ENCODE measurements around the gene MAP2K5.

DNA sequence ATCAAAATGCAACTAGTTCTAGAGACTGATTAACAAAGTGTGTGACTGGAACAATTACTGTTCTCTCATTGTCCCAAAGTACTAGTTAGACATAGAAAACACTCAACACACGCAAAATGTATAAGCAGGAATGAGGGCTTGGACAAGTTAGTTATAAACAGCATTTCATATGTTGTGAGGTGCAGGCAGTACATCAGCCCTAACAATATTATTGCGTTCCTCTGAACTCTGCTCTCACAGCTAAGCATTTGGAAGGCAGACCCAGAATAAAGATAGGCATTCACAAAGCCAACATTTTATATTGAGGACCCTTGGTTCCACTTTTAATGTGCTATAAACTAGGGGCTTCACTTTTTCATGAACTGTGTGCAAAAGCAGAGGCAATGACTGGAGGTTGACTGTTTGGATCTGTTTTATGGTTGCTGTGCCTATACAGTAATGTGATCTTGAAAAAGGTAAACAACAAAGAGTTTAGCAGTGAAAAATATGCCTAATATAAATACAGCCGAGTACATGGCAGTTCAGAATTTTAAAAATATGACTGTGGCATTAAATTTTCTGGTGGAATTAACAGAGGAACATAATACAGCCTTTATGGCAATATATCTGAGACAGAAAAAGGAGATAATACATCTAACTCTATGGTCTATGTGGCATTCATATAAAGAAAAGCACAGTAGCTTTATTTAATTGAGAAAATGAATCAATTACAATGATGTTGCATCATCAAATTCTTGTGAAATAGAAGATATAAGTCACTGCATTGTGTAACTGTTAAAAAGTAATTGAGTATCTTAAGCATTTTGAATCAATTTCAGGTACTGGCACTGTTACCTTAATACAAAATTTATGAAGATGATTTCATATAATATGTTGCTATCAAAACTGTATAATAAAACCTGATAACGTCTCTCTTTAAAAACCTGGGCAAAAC, 202.8 kb downstream of the MAP2K5 start:
- TF ChIP-seq ZNF747 (tag by site-specific recombination; IDR thresholded peaks at IDR 0.05), result no peak
- no peak for TF ChIP-seq GLIS2 (tag by site-specific recombination; IDR thresholded peaks at IDR 0.05)
- no peak for TF ChIP-seq BCL11B (tag by site-specific recombination; IDR thresholded peaks at IDR 0.05; ENCODE audit: low read depth)
- TF ChIP-seq, protein P1, sequence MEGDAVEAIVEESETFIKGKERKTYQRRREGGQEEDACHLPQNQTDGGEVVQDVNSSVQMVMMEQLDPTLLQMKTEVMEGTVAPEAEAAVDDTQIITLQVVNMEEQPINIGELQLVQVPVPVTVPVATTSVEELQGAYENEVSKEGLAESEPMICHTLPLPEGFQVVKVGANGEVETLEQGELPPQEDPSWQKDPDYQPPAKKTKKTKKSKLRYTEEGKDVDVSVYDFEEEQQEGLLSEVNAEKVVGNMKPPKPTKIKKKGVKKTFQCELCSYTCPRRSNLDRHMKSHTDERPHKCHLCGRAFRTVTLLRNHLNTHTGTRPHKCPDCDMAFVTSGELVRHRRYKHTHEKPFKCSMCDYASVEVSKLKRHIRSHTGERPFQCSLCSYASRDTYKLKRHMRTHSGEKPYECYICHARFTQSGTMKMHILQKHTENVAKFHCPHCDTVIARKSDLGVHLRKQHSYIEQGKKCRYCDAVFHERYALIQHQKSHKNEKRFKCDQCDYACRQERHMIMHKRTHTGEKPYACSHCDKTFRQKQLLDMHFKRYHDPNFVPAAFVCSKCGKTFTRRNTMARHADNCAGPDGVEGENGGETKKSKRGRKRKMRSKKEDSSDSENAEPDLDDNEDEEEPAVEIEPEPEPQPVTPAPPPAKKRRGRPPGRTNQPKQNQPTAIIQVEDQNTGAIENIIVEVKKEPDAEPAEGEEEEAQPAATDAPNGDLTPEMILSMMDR (tag by site-specific recombination; IDR thresholded peaks at IDR 0.05), result no peak
- TF ChIP-seq YY1 (tag by site-specific recombination; IDR thresholded peaks at IDR 0.05), result no peak
- TF ChIP-seq EGR2 (tag by site-specific recombination; IDR thresholded peaks at IDR 0.05; ENCODE audit: low read depth), result no peak
- peak; percentile 91 for TF ChIP-seq ZNF335 (tag by site-specific recombination; conservative IDR thresholded peaks at IDR 0.05)
- TF ChIP-seq, protein P2, sequence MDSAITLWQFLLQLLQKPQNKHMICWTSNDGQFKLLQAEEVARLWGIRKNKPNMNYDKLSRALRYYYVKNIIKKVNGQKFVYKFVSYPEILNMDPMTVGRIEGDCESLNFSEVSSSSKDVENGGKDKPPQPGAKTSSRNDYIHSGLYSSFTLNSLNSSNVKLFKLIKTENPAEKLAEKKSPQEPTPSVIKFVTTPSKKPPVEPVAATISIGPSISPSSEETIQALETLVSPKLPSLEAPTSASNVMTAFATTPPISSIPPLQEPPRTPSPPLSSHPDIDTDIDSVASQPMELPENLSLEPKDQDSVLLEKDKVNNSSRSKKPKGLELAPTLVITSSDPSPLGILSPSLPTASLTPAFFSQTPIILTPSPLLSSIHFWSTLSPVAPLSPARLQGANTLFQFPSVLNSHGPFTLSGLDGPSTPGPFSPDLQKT (IDR thresholded peaks at IDR 0.05; ENCODE audit: borderline replicate concordance, low read depth, low read length), result no peak
- no peak for TF ChIP-seq ZNF654 (tag by site-specific recombination; IDR thresholded peaks at IDR 0.05; ENCODE audit: low read depth)
- no peak for TF ChIP-seq ZNF274 (IDR thresholded peaks at IDR 0.05; ENCODE audit: low read length)
- no peak for TF ChIP-seq ZNF274 (tag by site-specific recombination; IDR thresholded peaks at IDR 0.05; ENCODE audit: borderline replicate concordance)
- no peak for TF ChIP-seq ZNF2 (tag by site-specific recombination; IDR thresholded peaks at IDR 0.05)
